GM12875 (cell line): ENCODE data around the gene DOCK1.

ENCODE experiments used
- H3K4me3 ChIP-seq: one replicate; pipeline ENCODE4 v1.5.1; 2011; ENCODE audit warnings: low read depth, low read length, control low read depth
- CTCF ChIP-seq: IDR thresholded peaks from 2 replicates; pipeline ENCODE4 v1.5.1; 2011; ENCODE audit warnings: low read depth, mild to moderate bottlenecking, control low read depth, inconsistent platforms, low read length, moderate library complexity, borderline replicate concordance; ENCODE audit not compliant: insufficient read depth

Gene DOCK1

GRCh38 chr10:127073666-127074065, 168.4 kb downstream of the DOCK1 start:
- TF ChIP-seq CTCF, result no peak
- no peak overlapping the region for H3K4me3 ChIP-seq

GRCh38 chr10:127079392-127079791, 174.2 kb downstream of the DOCK1 start:
- TF ChIP-seq CTCF, result no peak
- H3K4me3 ChIP-seq, result no peak overlapping the region

- no peak for TF ChIP-seq CTCF
- no peak overlapping the region for H3K4me3 ChIP-seq
Measured at GRCh38 chr10:127080317-127080716, 175.1 kb downstream of the DOCK1 start.

- no peak for TF ChIP-seq CTCF
- H3K4me3 ChIP-seq, result no peak overlapping the region
Measured at GRCh38 chr10:127081851-127082345, 176.7 kb downstream of the DOCK1 start.

GRCh38 chr10:127082651-127083050, 177.4 kb downstream of the DOCK1 start:
- H3K4me3 ChIP-seq, result no peak overlapping the region
- TF ChIP-seq CTCF, result no peak

GRCh38 chr10:127085957-127086356, 180.7 kb downstream of the DOCK1 start:
- no peak overlapping the region for H3K4me3 ChIP-seq
- TF ChIP-seq CTCF, result no peak

- no peak for TF ChIP-seq CTCF
- no peak overlapping the region for H3K4me3 ChIP-seq
Measured at GRCh38 chr10:127088908-127089307, 183.7 kb downstream of the DOCK1 start.
